Gastrocnemius medialis (tissue), 4 donors: Measurements from ENCODE around the gene ACOT11.

Experiments used
- CTCF ChIP-seq, 5 experiments: fragments of 450-650 bp in 3 of 5; fragments of 200-600 bp in 2 of 5; sonication (generic) in 2 of 5; IDR thresholded peaks in 4 of 5; conservative IDR thresholded peaks in 1 of 5; 1 replicate in 4 of 5; 2 replicates in 1 of 5; pipeline ENCODE4 v1.5.1; 2016 to 2019; ENCODE audit warnings: antibody characterized with exemption in 5 of 5, mild to moderate bottlenecking in 3 of 5, moderate library complexity in 3 of 5
- POLR2A ChIP-seq, 2 donors: fragments of 450-650 bp; IDR thresholded peaks; one replicate each; pipeline ENCODE4 v1.6.1; 2017; ENCODE audit warnings: antibody characterized with exemption in 2 of 2, mild to moderate bottlenecking in 2 of 2, moderate library complexity in 2 of 2

- TF ChIP-seq CTCF (IDR thresholded peaks at IDR 0.05 in 4 of 5, conservative IDR thresholded peaks at IDR 0.05 in 1 of 5) (no peak), POLR2A (IDR thresholded peaks at IDR 0.05) (no peak)
Observed at GRCh38 chr1:54566438-54567141, 18.6 kb downstream of the ACOT11 start.
